ENCODE data around the gene CCDC80.
A peak's percentile ranks its signal among the peaks of the same experiment; 100 is the strongest.

Gene CCDC80

GRCh38 chr3:112656043-112656442 is 15.1 kb upstream of the CCDC80 start:
- DNase-seq, result no peak

- no peak for DNase-seq
These were observed 14.0 kb upstream of the CCDC80 start for GRCh38 chr3:112654979-112655378.

GRCh38 chr3:112654492-112654891 is 13.5 kb upstream of the CCDC80 start:
- no peak for DNase-seq

- no peak for DNase-seq
These were observed 12.9 kb upstream of the CCDC80 start for GRCh38 chr3:112653881-112654300.

- DNase-seq, result no peak
These were observed 12.4 kb upstream of the CCDC80 start for GRCh38 chr3:112653209-112653871.

GRCh38 chr3:112651516-112651915 is 10.6 kb upstream of the CCDC80 start:
- no peak for DNase-seq

- no peak for DNase-seq
These were observed 10.1 kb upstream of the CCDC80 start for GRCh38 chr3:112651071-112651470.

- no peak for DNase-seq
These were observed 9.5 kb upstream of the CCDC80 start for GRCh38 chr3:112650482-112650881.

- no peak for DNase-seq
These were observed 8.5 kb upstream of the CCDC80 start for GRCh38 chr3:112649478-112649735.

- no peak for DNase-seq
These were observed 6.2 kb upstream of the CCDC80 start for GRCh38 chr3:112647122-112647521.

- no peak for DNase-seq
These were observed 5.7 kb upstream of the CCDC80 start for GRCh38 chr3:112646623-112647022.

GRCh38 chr3:112644453-112644852 is 3.5 kb upstream of the CCDC80 start:
- DNase-seq, result no peak

GRCh38 chr3:112643621-112644240 is 2.8 kb upstream of the CCDC80 start:
- no peak for DNase-seq

GRCh38 chr3:112642912-112643506 is 2.1 kb upstream of the CCDC80 start:
- peak; percentile 86 for DNase-seq

GRCh38 chr3:112640276-112640929 is 540 bp downstream of the CCDC80 start:
- DNase-seq, result no peak

GRCh38 chr3:112639455-112640225 is 1.3 kb downstream of the CCDC80 start:
- no peak for DNase-seq

- DNase-seq, result no peak
These were observed 2.5 kb downstream of the CCDC80 start for GRCh38 chr3:112638327-112639020.

- DNase-seq, result no peak
These were observed 3.2 kb downstream of the CCDC80 start for GRCh38 chr3:112637700-112638099.

GRCh38 chr3:112635674-112636073 is 5.3 kb downstream of the CCDC80 start:
- peak; percentile 13 for DNase-seq

GRCh38 chr3:112634786-112635541 is 6.0 kb downstream of the CCDC80 start:
- DNase-seq, result no peak

GRCh38 chr3:112633757-112634156 is 7.2 kb downstream of the CCDC80 start:
- peak; percentile 54 for DNase-seq

GRCh38 chr3:112633191-112633590 is 7.8 kb downstream of the CCDC80 start:
- no peak for DNase-seq

All from NCI-H1694 (cell line).